PC-3 (cell line): Measurements from ENCODE around the gene APOBEC3G. TPM values are rescaled to one million over a fixed set of nuclear protein-coding genes. Genes with fewer than 3 reads are reported as not detected.

Source experiments
- ATAC-seq: fragments of 200-7000 bp; cut with Tn5 transposase; 2 replicates; pipeline ENCODE4 v1.9.1; 2020; ENCODE audit warnings: mild to moderate bottlenecking, moderate library complexity
- BruUV-seq: library from RNA; stranded (reverse); fragments of 400-500 nt; replicated peaks from 2 replicates; lab custom pipeline; 2021; lab: Mats Ljungman, UMichigan
- CTCF ChIA-PET: fragments of 300-600 bp; sonication (Branson Sonifier 250); formaldehyde crosslinking; loops from one replicate; lab custom pipeline; 2022; ENCODE audit warnings: antibody characterized with exemption; lab: Charles Lee
- POLR2A ChIA-PET: fragments of 300-600 bp; sonication (Branson Sonifier 250); formaldehyde crosslinking; loops from one replicate; lab custom pipeline; 2022; ENCODE audit warnings: antibody characterized with exemption; ENCODE audit not compliant: unreplicated experiment; lab: Charles Lee
- DNase-seq: peaks from one replicate; pipeline ENCODE4 v3.0.0-alpha.2; 2015
- H2AFZ ChIP-seq: fragments of 300-600 bp; sonication (generic); 2 replicates; pipeline ENCODE4 v1.6.0; 2016; ENCODE audit warnings: antibody characterized with exemption, low read length
- H3F3A ChIP-seq: fragments of 300-600 bp; sonication (generic); one replicate; pipeline ENCODE4 v1.6.0; 2017; ENCODE audit warnings: antibody characterized with exemption, low read length, control low read depth, mild to moderate bottlenecking; ENCODE audit not compliant: unreplicated experiment
- H3K27ac ChIP-seq: fragments of 300-600 bp; sonication (generic); 2 replicates; pipeline ENCODE4 v1.5.1; 2016; ENCODE audit warnings: mild to moderate bottlenecking, low read length
- H3K27me3 ChIP-seq: fragments of 300-600 bp; sonication (generic); 2 replicates; pipeline ENCODE4 v1.6.1; 2016; ENCODE audit warnings: low read length, mixed read lengths
- H3K36me3 ChIP-seq: fragments of 300-600 bp; sonication (generic); 2 replicates; pipeline ENCODE4 v1.6.1; 2016; ENCODE audit warnings: low read depth, mixed run types, low read length, mixed read lengths
- H3K4me1 ChIP-seq: fragments of 300-600 bp; sonication (generic); 2 replicates; pipeline ENCODE4 v1.5.1; 2016; ENCODE audit warnings: low read length; ENCODE audit not compliant: insufficient read depth
- H3K4me2 ChIP-seq: fragments of 300-600 bp; sonication (generic); 2 replicates; pipeline ENCODE4 v1.6.0; 2016; ENCODE audit warnings: low read length
- H3K4me3 ChIP-seq: fragments of 300-600 bp; sonication (generic); 2 replicates; pipeline ENCODE4 v1.5.1; 2016; ENCODE audit warnings: mild to moderate bottlenecking, low read length, mixed read lengths
- H3K79me2 ChIP-seq: fragments of 300-600 bp; sonication (generic); 2 replicates; pipeline ENCODE4 v1.6.1; 2017; ENCODE audit warnings: low read length, mixed read lengths
- H3K9ac ChIP-seq: fragments of 300-600 bp; sonication (generic); 2 replicates; pipeline ENCODE4 v1.6.0; 2016; ENCODE audit warnings: mild to moderate bottlenecking, low read length
- H3K9me2 ChIP-seq: fragments of 300-600 bp; sonication (generic); replicated peaks from 2 replicates; pipeline ENCODE4 v1.6.1; 2016; ENCODE audit warnings: mixed run types, low read length, mixed read lengths
- H3K9me3 ChIP-seq: fragments of 300-600 bp; sonication (generic); 2 replicates; pipeline ENCODE4 v1.6.1; 2016; ENCODE audit warnings: low read length, mixed read lengths
- H4K20me1 ChIP-seq: fragments of 300-600 bp; sonication (generic); 2 replicates; pipeline ENCODE4 v1.6.1; 2016; ENCODE audit warnings: low read length, mixed read lengths
- CTCF ChIP-seq: fragments of 300-600 bp; sonication (generic); conservative IDR thresholded peaks from 2 replicates; pipeline ENCODE4 v1.5.1; 2017; ENCODE audit warnings: antibody characterized with exemption, low read depth, mild to moderate bottlenecking, low read length
- EZH2 ChIP-seq: fragments of 300-600 bp; sonication (generic); IDR thresholded peaks from one replicate; pipeline ENCODE4 v1.6.1; 2017; ENCODE audit warnings: antibody characterized with exemption, mild to moderate bottlenecking, low read length; ENCODE audit not compliant: unreplicated experiment
- EZH2phosphoT487 ChIP-seq: fragments of 300-600 bp; sonication (generic); IDR thresholded peaks from 2 replicates; pipeline ENCODE4 v1.6.1; 2018; ENCODE audit warnings: mild to moderate bottlenecking, antibody characterized with exemption, low read length, borderline replicate concordance
- intact Hi-C: fragments of 100-400 bp; cut with micrococcal nuclease; formaldehyde crosslinking; loops from 2 replicates; pipeline ENCODE4 v1.9.0; 2023
- total RNA-seq: library from RNA; depleted of rRNA; stranded (reverse); fragments of >200 nt; gene quantifications from 2 replicates; pipeline ENCODE4 v1.2.3, GENCODE V29; 2014

The APOBEC3G gene
- total RNA-seq, 1 experiment from 2014 or later: 4.4 TPM

DNA sequence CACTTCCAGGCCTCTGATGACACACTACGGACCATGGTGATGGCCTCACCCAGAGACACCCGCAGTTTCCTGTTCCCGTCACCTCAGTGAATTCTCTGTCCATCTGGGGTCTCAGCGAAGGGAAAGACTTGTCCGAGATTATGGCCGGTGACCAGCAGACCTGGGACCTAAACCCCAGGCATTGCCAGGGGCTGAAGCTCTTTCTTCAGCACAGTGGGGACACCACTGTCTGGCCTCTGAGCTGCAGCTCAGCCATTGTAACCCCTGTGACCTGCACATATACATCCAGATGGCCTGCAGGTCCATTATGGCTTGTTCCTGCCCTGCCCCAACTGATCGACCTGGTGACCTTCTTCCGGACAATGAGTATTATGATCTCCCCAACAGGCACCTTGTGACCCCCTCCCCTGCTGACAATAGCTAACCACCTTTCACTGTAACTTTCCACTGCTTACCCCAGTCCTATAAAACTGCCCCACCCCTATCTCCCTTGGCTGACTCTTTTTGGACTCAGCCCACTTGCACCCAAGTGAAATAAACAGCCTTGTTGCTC is 53.2 kb downstream of the APOBEC3G start:
- Histone ChIP-seq H3K9me2 (no peaks in the 10 kb centered on the region), H3F3A (no peaks in the 10 kb centered on the region), H3K9me3 (no peaks in the 10 kb centered on the region), H3K27me3 (no peaks in the 10 kb centered on the region), H3K79me2 (no peaks in the 10 kb centered on the region), H3K4me1 (peaks cover 5% of the 10 kb centered on the region; the same call in 1 of the 2 replicates), H3K36me3 (no peaks in the 10 kb centered on the region), H3K9ac (no peak overlapping the region), H2AFZ (no peak overlapping the region), H4K20me1 (no peaks in the 10 kb centered on the region), H3K4me3 (no peak overlapping the region), H3K27ac (no peak overlapping the region), H3K4me2 (no peak overlapping the region)
- ChIA-PET CTCF (interaction anchor here (0.6 kb wide), 1 partner anchor 8 kb away, joined by 4 read pairs; no protein-coding TSS in a partner anchor), POLR2A (no interaction called here)
- ATAC-seq (no peak), DNase-seq (no peak)
- TF ChIP-seq EZH2 (no peak), CTCF (no peak), EZH2phosphoT487 (no peak)
- no TSS peak for BruUV-seq
- intact Hi-C loops: no loop called here

GRCh38 chr22:39130892-39131855 is 54.1 kb downstream of the APOBEC3G start:
- H3K79me2 ChIP-seq: no peaks in the 10 kb centered on the region
- DNase-seq (no peak), ATAC-seq (no peak)
- no peaks in the 10 kb centered on the region for H3K9me2 ChIP-seq
- no peaks in the 10 kb centered on the region for H3K9me3 ChIP-seq
- H3K36me3 ChIP-seq: no peaks in the 10 kb centered on the region
- H2AFZ ChIP-seq: no peak overlapping the region
- BruUV-seq: TSS peak; percentile 18
- no peak overlapping the region for H3K9ac ChIP-seq
- ChIA-PET POLR2A (interaction anchor here (0.6 kb wide), 1 partner anchor 21 kb away, joined by 3 read pairs; no protein-coding TSS in a partner anchor), CTCF (no interaction called here)
- no peak overlapping the region for H3K27ac ChIP-seq
- intact Hi-C loops: no loop called here
- no peaks in the 10 kb centered on the region for H3K27me3 ChIP-seq
- no peaks in the 10 kb centered on the region for H3F3A ChIP-seq
- H4K20me1 ChIP-seq: no peaks in the 10 kb centered on the region
- H3K4me1 ChIP-seq: peaks cover 6% of the 10 kb centered on the region; the same call in 1 of the 2 replicates
- no peak for TF ChIP-seq EZH2
- TF ChIP-seq EZH2phosphoT487: no peak
- no peak for TF ChIP-seq CTCF
- no peak overlapping the region for H3K4me2 ChIP-seq
- H3K4me3 ChIP-seq: no peak overlapping the region
